SK-N-MC (cell line): ENCODE results near the gene REXO5.
"Not testable (repeated sequence)": the region's sequence is repeated elsewhere in the genome, so short reads cannot be mapped to it uniquely, and the experiment has no call there.

Source experiments
- DNase-seq: peaks from one replicate; pipeline ENCODE4 v3.0.0-alpha.2; 2011; ENCODE audit warnings: low read depth, low spot score
- H3K27ac ChIP-seq: fragments of 200-600 bp; sonication (generic); 2 replicates; pipeline ENCODE4 v1.5.1; 2016; ENCODE audit warnings: mixed run types
- H3K36me3 ChIP-seq: fragments of 200-600 bp; sonication (generic); 2 replicates; pipeline ENCODE4 v1.6.1; 2017; ENCODE audit warnings: antibody characterized with exemption, low read length, mixed read lengths; ENCODE audit not compliant: insufficient read depth
- H3K4me3 ChIP-seq: fragments of 200-600 bp; sonication (generic); 2 replicates; pipeline ENCODE4 v1.5.1; 2016
- H3K9ac ChIP-seq: fragments of 200-600 bp; sonication (generic); 2 replicates; pipeline ENCODE4 v1.8.0; 2017; ENCODE audit warnings: mixed run types, mixed read lengths; ENCODE audit not compliant: insufficient read length
- H3K9me3 ChIP-seq: fragments of 200-600 bp; sonication (generic); 2 replicates; pipeline ENCODE4 v1.6.1; 2017; ENCODE audit warnings: low read depth, mild to moderate bottlenecking, antibody characterized with exemption, low read length, moderate library complexity, mixed read lengths
- EZH2 ChIP-seq: fragments of 200-600 bp; sonication (generic); IDR thresholded peaks from one replicate; pipeline ENCODE4 v1.6.1; 2017; ENCODE audit warnings: antibody characterized with exemption
- FOXP2 ChIP-seq: optimal IDR thresholded peaks from 2 replicates; pipeline ENCODE3; 2011; ENCODE audit warnings: mild to moderate bottlenecking, moderate library complexity; ENCODE audit not compliant: insufficient read depth; ENCODE audit errors: extremely low read length, control extremely low read depth
- POLR2AphosphoS5 ChIP-seq: IDR thresholded peaks from 2 replicates; pipeline ENCODE4 v1.6.1; 2012; ENCODE audit warnings: mild to moderate bottlenecking, low read depth, low read length, borderline replicate concordance

Gene REXO5

GRCh38 chr16:20791923-20792612 is 14.3 kb upstream of the REXO5 start:
- no peaks in the 10 kb centered on the region for H3K9me3 ChIP-seq
- H3K27ac ChIP-seq, result no peak overlapping the region
- H3K36me3 ChIP-seq, result no peaks in the 10 kb centered on the region
- H3K9ac ChIP-seq, result no peak overlapping the region
- TF ChIP-seq POLR2AphosphoS5 (no peak), FOXP2 (no peak), EZH2 (no peak)
- DNase-seq, result no peak
- no peak overlapping the region for H3K4me3 ChIP-seq

DNA sequence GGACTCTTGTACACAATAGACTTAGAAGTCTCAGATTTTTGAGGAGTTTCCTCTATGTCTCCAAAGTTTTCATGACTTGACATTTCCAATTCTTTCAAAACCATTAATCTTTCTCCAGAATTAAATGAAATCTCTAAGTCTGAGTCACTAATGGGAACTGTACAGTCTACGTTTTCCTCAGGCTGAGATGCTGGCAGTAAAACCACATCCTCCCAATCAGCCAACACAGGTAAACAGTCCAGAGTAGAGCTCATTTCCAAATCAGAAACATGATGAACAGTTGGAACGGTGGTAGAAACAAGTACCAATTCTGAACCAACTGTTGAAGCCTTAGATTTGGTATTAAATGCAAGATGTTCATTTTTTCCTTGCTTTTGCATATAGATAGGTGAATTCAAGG is 8.0 kb upstream of the REXO5 start:
- Histone ChIP-seq H3K4me3 (no peak overlapping the region), H3K27ac (no peak overlapping the region), H3K36me3 (peaks cover 20% of the 10 kb centered on the region), H3K9me3 (no peaks in the 10 kb centered on the region), H3K9ac (no peak overlapping the region)
- TF ChIP-seq EZH2, result no peak
- no peak for TF ChIP-seq POLR2AphosphoS5
- no peak for TF ChIP-seq FOXP2
- no peak for DNase-seq

GRCh38 chr16:20799599-20799998 is 6.7 kb upstream of the REXO5 start:
- no peak overlapping the region for H3K9ac ChIP-seq
- no peak overlapping the region for H3K27ac ChIP-seq
- H3K9me3 ChIP-seq, result no peaks in the 10 kb centered on the region
- TF ChIP-seq EZH2, result no peak
- H3K4me3 ChIP-seq, result no peak overlapping the region
- DNase-seq, result no peak
- H3K36me3 ChIP-seq, result peaks cover 20% of the 10 kb centered on the region

DNA sequence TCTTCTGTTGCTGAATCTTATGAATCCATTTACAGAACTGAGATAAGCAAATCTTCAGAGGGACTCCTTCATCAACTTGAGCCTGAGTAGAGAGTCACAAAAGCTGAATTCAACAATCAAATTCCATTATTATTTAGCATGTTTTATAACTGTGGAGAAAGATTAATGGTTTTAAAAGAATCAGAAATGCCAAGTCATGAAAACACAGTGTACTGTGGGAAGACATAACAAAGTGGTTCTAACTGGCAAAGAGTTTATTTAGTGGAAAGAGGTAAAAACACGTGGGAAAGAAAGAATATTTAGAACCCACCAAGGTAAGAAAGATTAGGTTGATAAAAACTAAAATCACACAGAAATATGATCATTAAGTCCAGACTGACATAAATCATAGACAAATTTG is 5.0 kb upstream of the REXO5 start:
- Histone ChIP-seq H3K36me3 (peaks cover 20% of the 10 kb centered on the region), H3K9ac (no peak overlapping the region), H3K9me3 (no peaks in the 10 kb centered on the region), H3K27ac (no peak overlapping the region), H3K4me3 (no peak overlapping the region)
- no peak for DNase-seq
- TF ChIP-seq POLR2AphosphoS5, result no peak
- no peak for TF ChIP-seq FOXP2

DNA sequence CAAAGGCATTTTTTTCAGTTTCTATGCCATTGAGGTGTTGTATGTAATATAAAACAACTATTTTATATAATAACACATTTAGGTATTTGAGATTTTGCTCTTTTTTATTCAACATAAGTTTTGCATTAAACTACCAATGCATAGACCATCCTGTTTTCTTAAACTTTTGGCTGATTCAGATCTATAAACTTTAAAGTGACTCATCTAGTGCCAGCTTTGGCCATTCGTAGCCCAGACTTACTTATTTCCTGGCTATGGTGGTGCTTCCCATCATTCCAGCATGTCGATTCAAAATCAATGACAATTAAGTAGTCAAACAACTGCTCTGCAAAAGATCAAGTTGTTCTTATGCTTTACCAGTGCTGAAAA is 3.2 kb upstream of the REXO5 start:
- H3K27ac ChIP-seq, result no peak overlapping the region
- DNase-seq, result no peak
- H3K9ac ChIP-seq, result no peak overlapping the region
- H3K4me3 ChIP-seq, result no peak overlapping the region
- no peaks in the 10 kb centered on the region for H3K9me3 ChIP-seq
- peaks cover 13% of the 10 kb centered on the region for H3K36me3 ChIP-seq
- TF ChIP-seq FOXP2, result no peak
- TF ChIP-seq POLR2AphosphoS5, result no peak
- TF ChIP-seq EZH2, result no peak

DNA sequence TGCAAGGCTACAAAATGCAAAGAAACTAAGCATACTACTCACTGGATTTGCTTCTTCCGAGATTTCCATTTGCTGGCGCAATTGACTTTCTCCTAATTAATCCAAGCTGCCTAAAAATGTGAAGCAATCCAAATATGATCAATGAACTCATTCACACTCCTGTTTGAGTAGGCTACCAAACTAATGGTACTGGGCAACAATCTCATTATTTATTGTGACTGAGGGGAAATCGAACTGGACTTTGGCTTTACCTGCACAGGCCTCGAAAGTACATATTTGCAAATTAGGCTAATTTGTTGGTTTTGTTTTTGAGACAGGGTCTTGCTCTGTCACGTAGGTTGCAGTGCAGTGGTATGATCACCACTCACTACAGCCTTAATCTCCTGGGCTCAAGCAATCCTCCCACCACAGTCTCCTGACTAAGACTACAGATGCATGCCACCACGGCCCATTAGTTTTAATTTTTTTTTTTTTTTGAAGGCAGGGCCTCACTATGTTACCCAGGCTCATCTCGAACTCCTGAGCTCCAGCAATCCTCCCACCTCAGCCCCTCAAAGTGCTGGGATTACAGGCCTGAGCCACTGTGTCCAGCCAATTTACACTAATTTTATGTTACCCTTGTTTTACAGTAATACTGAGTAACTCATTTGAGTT is 2.6 kb upstream of the REXO5 start:
- Histone ChIP-seq H3K9ac (no peak overlapping the region), H3K36me3 (peaks cover 8% of the 10 kb centered on the region), H3K27ac (no peak overlapping the region; the same call in 1 of the 2 replicates), H3K4me3 (no peak overlapping the region), H3K9me3 (no peaks in the 10 kb centered on the region)
- TF ChIP-seq EZH2 (no peak), FOXP2 (no peak), POLR2AphosphoS5 (no peak)
- no peak for DNase-seq

- not testable (repeated sequence) for DNase-seq, H3K9me3 ChIP-seq, H3K36me3 ChIP-seq
- Histone ChIP-seq H3K4me3 (peak overlapping the region; percentile 100), H3K27ac (peak overlapping the region; percentile 85), H3K9ac (peak overlapping the region; percentile 94)
These were observed 601 bp upstream of the REXO5 start for GRCh38 chr16:20805684-20806167.

DNA sequence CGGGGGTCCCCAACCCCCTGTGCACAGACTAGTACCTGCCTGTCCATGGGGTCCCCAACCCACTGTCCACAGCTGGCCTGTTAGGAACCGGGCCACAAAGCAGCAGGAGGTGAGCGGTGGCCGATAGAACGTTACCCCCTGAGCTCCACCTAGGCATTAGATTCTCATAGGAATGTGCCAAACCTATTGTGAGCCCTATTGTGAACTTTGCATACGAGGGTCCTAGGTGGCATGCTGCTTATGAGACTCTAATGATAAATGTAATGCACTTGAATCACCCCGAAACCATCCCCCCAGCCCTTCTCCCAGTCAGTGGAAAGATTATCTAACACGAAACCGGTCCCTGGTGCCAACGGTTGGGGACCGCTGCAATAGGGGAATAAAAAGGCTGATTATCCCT is 1.5 kb downstream of the REXO5 start:
- Histone ChIP-seq H3K9me3 (no peaks in the 10 kb centered on the region), H3K36me3 (no peaks in the 10 kb centered on the region), H3K9ac (no peak overlapping the region), H3K27ac (no peak overlapping the region), H3K4me3 (peak overlapping the region; percentile 100)
- no peak for DNase-seq
- no peak for TF ChIP-seq EZH2
- TF ChIP-seq POLR2AphosphoS5, result no peak
- no peak for TF ChIP-seq FOXP2

DNA sequence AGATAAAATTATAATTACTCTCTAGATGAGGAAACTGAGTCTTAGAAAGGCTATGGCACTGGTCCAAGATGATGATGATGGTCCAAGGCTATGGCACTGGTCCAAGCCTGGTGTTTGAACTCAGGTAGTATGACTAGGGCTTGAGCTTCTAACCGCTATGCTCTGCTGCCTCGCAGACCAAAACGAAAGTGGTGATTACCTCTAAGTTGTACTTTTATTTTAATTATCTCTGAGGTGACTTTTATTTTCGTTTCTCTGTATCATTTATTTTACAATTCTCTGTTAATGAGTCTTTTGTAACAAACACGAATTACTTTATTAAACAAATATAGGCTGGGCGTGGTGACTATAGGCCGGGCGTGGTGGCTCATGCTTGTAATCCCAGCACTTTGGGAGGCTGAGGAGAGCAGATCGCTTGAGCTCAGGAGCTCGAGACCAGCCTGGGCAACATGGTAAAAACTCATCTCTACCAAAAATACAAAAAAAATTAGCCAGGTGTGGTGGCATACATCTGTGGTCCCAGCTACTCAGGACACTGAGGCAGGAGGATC is 5.6 kb downstream of the REXO5 start:
- Histone ChIP-seq H3K36me3 (no peaks in the 10 kb centered on the region), H3K4me3 (no peak overlapping the region), H3K9me3 (no peaks in the 10 kb centered on the region), H3K27ac (no peak overlapping the region), H3K9ac (no peak overlapping the region)
- no peak for TF ChIP-seq EZH2
- no peak for TF ChIP-seq POLR2AphosphoS5
- no peak for TF ChIP-seq FOXP2
- no peak for DNase-seq
